Ovary (tissue), 10 donors: ENCODE measurements around the gene IL9. TPM values are rescaled to one million over a fixed set of nuclear protein-coding genes. Genes with fewer than 3 reads are reported as not detected.

Experiments
- DNase-seq, 5 donors: peaks; one replicate each; pipeline ENCODE4 v3.0.0-alpha.2; 2019 to 2020
- H3K27ac ChIP-seq, 2 donors: fragments of 200-600 bp; one replicate each; pipeline versions ENCODE4 v1.5.1 to v1.8.0; 2019 to 2022
- H3K27me3 ChIP-seq: fragments of 200-600 bp; one replicate; pipeline ENCODE4 v1.8.0; 2022
- H3K36me3 ChIP-seq: fragments of 200-600 bp; sonication (generic); one replicate; pipeline ENCODE4 v1.5.1; 2019
- H3K4me1 ChIP-seq: one replicate; pipeline ENCODE4 v1.8.1; 2013; ENCODE audit warnings: mild to moderate bottlenecking, moderate library complexity; ENCODE audit not compliant: insufficient read depth
- H3K4me3 ChIP-seq: fragments of 200-600 bp; sonication (generic); one replicate; pipeline ENCODE4 v1.5.1; 2017
- H3K9me3 ChIP-seq, 2 donors: fragments of 200-600 bp in 1 of 2; sonication (generic) in 1 of 2; one replicate each; pipeline versions ENCODE4 v1.5.1 to v1.8.1; 2013 to 2019; ENCODE audit warnings: mild to moderate bottlenecking in 1 of 2, moderate library complexity in 1 of 2
- CTCF ChIP-seq, 3 donors: fragments of 450-650 bp in 2 of 3; fragments of 200-600 bp in 1 of 3; IDR thresholded peaks; one replicate each; pipeline versions ENCODE4 v1.5.1 to v1.8.0; 2016 to 2022; ENCODE audit warnings: antibody characterized with exemption in 3 of 3, mild to moderate bottlenecking in 1 of 3
- EP300 ChIP-seq: sonication (generic); formaldehyde crosslinking; IDR thresholded peaks from one replicate; pipeline ENCODE4 v1.6.1; 2017; ENCODE audit warnings: antibody characterized with exemption
- POLR2A ChIP-seq: fragments of 450-650 bp; IDR thresholded peaks from one replicate; pipeline ENCODE4 v1.6.1; 2017; ENCODE audit warnings: antibody characterized with exemption, mild to moderate bottlenecking, moderate library complexity
- WGBS, 3 donors: extraction: QIAGEN DNeasy Blood & Tissue Kit in 1 of 3; methylation state at CpG; one replicate each; pipeline versions ENCODE4 v1.1.5 to v1.1.7; 2013 to 2017; 5-methylcytosine and 5-hydroxymethylcytosine counted together
- intact Hi-C, 4 donors: fragments of 100-400 bp; cut with DNase I; formaldehyde crosslinking; loops; one replicate each; pipeline versions ENCODE4 v1.11.0 to v1.15.1; 2022 to 2023
- long read RNA-seq, 3 donors: library from polyadenylated mRNA in 2 of 3; unstranded in 2 of 3; transcript quantifications; one replicate each; pipeline ENCODE4 v2.0.0 and lab custom pipeline, GENCODE V29; 2021 to 2026
- polyA plus RNA-seq, 2 donors: library from polyadenylated mRNA; stranded (reverse); fragments of 200-250 nt in 1 of 2; fragments of 350-450 nt in 1 of 2; fragmentation: Illumina TruSeq in 1 of 2; extraction: RNeasy Lipid Tissue Mini Kit (QIAGEN cat#74804) in 1 of 2; gene quantifications; one replicate each; pipeline ENCODE4 v1.2.3, GENCODE V29; 2013 to 2014
- total RNA-seq, 7 donors: library from RNA; depleted of rRNA in 2 of 7; stranded (reverse); fragments of >200 nt in 2 of 7; fragmentation: NEBNext Ultra II Directional in 3 of 7; extraction: Animal tissue kit (Norgen Biotek cat#: 25700) in 3 of 7; gene quantifications; one replicate each; pipeline versions ENCODE4 v1.1.0 to v1.2.4, GENCODE V29; 2016 to 2023
- donor health status: DM: no; HTN: no; CAD: no; lungs with moderate emphysema.
- donor health status: DM: no; HTN: no; CAD: no.
- donor health status: Bipolar disorder and iron deficiency.
- donor health status: DM: yes; HTN: yes; CAD: no.
- donor health status: DM: no; HTN: no; CAD: no.
- donor health status: DM: yes; HTN: yes; CAD: no.

IL9 gene
- not detected for total RNA-seq
- not detected for polyA plus RNA-seq
- long read RNA-seq, donor 1, result 0 reads
- long read RNA-seq, donor 2, result 0 reads
- long read RNA-seq, donor 3, result 0 reads

GRCh38 chr5:135895474-135896006 is at the start of gene IL9:
Gene IL9 (minus strand): TSS chr5:135895841. CDS start chr5:135895816, 25 bp downstream.
- DNase-seq, result no peak
- Histone ChIP-seq H3K4me1 (peaks cover 12% of the 10 kb centered on the region), H3K27ac (no peak within 1 kb of the TSS), H3K4me3 (no peak within 1 kb of the TSS), H3K36me3 (no peaks in the 10 kb centered on the region), H3K27me3 (no peaks in the 10 kb centered on the region), H3K9me3 (no peaks in the 10 kb centered on the region)
- WGBS, 3 donors, result 60 to 67% (median 63%) methylated on average over 7 of the region's 7 CpGs
- TF ChIP-seq POLR2A (no peak), EP300 (no peak), CTCF (IDR thresholded peaks at IDR 0.05) (no peak)
- intact Hi-C loops, result no loop called here

- no peaks in the 10 kb centered on the region for H3K27me3 ChIP-seq
- intact Hi-C loops, result loop anchor here (5.0 to 10.0 kb wide), 5 partner anchors 110 to 267 kb away; no protein-coding TSS in a partner anchor
- H3K27ac ChIP-seq, result no peak overlapping the region
- peak in 3 of 5 donors; percentile 25 to 65 (median 31) for DNase-seq
- no peak for TF ChIP-seq EP300
- TF ChIP-seq CTCF (IDR thresholded peaks at IDR 0.05), result peak; percentile 41 to 73 (median 51)
- no peaks in the 10 kb centered on the region for H3K36me3 ChIP-seq
- no peak overlapping the region for H3K4me3 ChIP-seq
- WGBS, 3 donors, result 0 to 1% (median 1%) methylated on average over 3 of the region's 3 CpGs
- H3K9me3 ChIP-seq, result no peaks in the 10 kb centered on the region
- no peaks in the 10 kb centered on the region for H3K4me1 ChIP-seq
These were observed 49.4 kb upstream of the IL9 start for GRCh38 chr5:135944967-135945560.

- Histone ChIP-seq H3K9me3 (no peaks in the 10 kb centered on the region), H3K27me3 (no peaks in the 10 kb centered on the region), H3K4me3 (no peak overlapping the region), H3K4me1 (no peaks in the 10 kb centered on the region), H3K36me3 (no peaks in the 10 kb centered on the region), H3K27ac (no peak overlapping the region)
- TF ChIP-seq POLR2A (no peak), CTCF (IDR thresholded peaks at IDR 0.05) (no peak), EP300 (no peak)
- intact Hi-C loops, result loop anchor here (5.0 to 10.0 kb wide), 5 partner anchors 110 to 268 kb away; no protein-coding TSS in a partner anchor
- no peak for DNase-seq
These were observed 48.9 kb upstream of the IL9 start for GRCh38 chr5:135944564-135944963.

- H3K27ac ChIP-seq, result no peak overlapping the region
- H3K36me3 ChIP-seq, result no peaks in the 10 kb centered on the region
- no peaks in the 10 kb centered on the region for H3K4me1 ChIP-seq
- 76 to 78% (median 78%) methylated on average over 3 of the region's 3 CpGs for WGBS, 3 donors
- no peak overlapping the region for H3K4me3 ChIP-seq
- intact Hi-C loops, result loop anchor here (5.0 to 10.0 kb wide), 5 partner anchors 113 to 270 kb away; no protein-coding TSS in a partner anchor
- no peaks in the 10 kb centered on the region for H3K9me3 ChIP-seq
- no peak for TF ChIP-seq EP300
- no peak for TF ChIP-seq POLR2A
- TF ChIP-seq CTCF (IDR thresholded peaks at IDR 0.05), result no peak
- no peak for DNase-seq
- no peaks in the 10 kb centered on the region for H3K27me3 ChIP-seq
These were observed 46.6 kb upstream of the IL9 start for GRCh38 chr5:135942202-135942771.
